GM11168 (cell line): ENCODE measurements around the gene PDSS2.

Source experiments
- in situ Hi-C: fragments of 300-500 bp; cut with MboI; formaldehyde crosslinking; loops from one replicate; pipeline ENCODE4 v1.12.0; 2022; ENCODE audit warnings: low sequenced_read_pairs; ENCODE audit not compliant: unreplicated experiment

PDSS2 gene

DNA sequence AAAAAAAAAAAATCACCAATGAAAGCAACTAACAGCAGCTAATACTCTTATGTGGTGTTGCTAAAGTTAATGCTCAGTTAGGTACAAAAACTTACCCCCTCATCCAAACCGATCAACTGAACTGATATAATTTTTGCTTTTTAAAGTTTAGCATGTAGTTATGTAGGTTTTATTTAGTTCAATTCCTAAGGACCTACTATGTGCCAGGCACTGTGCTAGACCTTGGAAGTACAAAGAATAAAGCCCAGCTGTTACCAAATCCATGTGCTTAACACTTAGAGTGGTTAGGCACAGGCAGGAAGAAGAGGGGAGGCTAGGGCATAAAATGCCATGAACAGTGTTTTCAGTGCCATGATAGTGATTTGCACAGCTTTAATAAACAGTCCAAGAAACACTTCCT, 85.1 kb downstream of the PDSS2 start:
- in situ Hi-C loops = no loop called here

DNA sequence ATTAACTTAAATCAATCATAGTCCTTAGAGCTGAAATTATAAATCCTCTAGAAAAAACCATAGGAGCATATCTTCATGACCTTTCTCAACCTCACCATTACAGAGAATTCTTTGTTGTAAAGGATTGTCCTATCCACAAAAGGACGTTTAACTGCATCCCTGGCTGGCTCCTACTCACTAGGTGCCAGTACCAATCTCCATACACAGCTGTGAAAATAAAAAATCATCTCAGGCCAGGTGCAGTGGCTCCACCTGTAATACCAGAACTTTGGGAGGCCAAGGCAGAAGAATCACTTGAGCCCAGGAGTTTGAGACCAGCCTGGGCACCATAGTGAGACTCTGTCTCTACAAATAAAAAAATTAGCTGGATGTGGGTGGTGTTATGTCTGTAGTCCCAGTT, 89.9 kb downstream of the PDSS2 start:
- in situ Hi-C loops = no loop called here

DNA sequence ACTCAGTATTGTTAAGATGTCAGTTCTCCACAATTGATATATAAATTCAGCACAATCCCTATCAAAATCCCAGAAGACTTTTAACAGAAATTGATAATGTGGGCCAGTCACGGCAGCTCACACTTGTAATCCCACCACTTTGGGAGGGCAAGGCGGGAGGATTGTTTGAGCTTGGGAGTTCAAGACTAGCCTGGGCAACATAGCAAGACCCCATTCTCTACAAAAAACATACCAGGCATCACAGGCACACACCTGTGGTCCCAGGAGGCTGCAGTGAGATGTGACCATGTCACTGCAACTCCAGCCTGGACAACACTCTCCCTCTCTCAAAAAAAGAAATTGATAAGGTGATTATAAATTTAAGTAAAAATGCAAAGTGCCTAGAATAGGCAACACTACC, 90.9 kb downstream of the PDSS2 start:
- in situ Hi-C loops = no loop called here

DNA sequence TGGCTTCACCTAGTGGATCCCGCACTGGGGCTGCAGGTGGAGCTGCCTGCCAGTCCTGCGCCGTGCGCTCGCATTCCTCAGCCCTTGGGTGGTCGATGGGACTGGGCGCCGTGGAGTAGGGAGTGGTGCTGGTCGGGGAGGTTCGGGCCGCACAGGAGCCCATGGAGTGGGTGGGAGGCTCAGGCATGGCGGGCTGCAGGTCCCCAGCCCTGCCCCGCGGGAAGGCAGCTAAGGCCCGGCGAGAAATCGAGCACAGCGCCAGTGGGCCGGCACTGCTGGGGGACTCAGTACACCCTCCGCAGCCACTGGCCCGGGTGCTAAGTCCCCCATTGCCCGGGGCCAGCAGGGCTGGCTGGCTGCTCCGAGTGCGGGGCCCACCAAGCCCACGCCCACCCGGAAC, 95.2 kb downstream of the PDSS2 start:
- in situ Hi-C loops = loop anchor here (5.0 kb wide), 1 partner anchor 547 kb away; no protein-coding TSS in a partner anchor

DNA sequence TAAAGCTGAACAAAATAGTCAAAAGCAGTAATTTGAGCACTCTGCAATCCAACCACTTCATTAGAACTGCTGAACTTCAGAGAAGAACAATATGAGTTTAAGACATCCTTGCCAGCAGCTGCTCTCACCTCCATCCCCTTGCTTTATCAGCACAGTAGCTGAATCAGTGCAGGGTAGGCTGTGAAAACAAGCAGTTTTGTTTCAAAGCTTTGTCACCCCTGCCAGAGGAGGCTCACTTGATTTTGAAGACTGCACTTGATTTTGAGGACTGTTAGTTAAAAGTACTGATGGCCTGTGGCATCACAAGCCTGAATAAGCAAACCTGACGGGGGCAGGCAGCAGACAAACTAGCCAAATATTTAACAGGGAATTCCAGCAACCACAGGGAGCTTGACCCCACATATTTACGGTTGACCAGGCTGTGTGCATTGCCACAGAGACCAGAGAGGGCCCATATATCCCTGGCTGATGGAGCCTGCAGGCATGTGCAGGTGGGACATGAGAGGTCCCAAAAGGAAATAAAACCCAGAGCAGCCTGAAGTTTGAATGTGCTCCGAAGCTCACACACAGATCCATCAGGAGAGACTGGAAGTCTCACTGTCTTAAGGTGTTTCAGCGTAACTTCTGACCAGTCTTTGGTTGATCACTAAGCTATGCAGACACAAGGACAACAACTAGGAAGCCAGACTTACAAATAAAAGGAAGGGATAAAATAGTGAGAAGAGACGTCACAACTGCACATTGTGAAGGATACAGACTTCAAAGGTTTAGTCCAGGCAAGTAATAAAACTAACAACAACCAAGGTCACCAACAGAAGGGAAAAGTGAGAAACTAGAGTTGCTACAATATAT, 97.4 kb downstream of the PDSS2 start:
- in situ Hi-C loops = loop anchor here (5.0 kb wide), 1 partner anchor 545 kb away; no protein-coding TSS in a partner anchor

DNA sequence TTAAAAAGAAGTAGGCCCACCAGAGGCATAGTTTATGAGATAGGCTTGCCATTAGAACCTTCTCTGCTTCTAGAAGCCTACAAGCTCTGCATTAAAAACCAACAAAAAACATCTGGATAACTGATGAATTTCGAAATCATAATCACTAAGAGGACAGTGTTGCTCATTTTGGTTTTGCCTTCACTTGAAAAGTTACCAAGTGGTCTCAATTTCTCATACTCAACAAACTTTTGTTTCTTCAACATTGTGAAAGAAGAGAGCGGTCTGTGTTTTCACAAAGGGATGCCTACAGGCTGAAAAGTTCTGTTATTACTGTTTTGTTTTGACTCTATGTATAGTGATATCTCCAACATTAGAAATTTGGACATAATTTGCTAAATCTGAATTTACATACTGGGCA, 98.9 kb downstream of the PDSS2 start:
- in situ Hi-C loops = loop anchor here (5.0 kb wide), 1 partner anchor 543 kb away; no protein-coding TSS in a partner anchor

DNA sequence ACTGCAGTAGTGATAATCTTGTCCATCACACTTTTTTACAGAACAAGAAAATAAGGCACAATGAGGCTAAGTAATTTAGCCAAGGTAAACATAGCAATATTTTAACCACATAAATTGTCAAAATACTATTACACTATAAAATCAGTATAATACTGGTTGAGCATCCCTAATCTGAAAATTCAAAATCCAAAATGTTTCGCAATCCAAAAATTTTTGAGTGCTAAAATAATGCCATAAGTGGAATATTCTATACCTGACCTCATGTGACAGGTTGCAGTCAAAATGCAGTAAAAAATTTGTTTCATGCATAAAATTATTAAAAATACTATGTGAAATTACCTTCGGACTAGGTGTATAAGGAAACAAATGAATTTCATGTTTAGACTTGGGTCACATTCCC, 101.5 kb downstream of the PDSS2 start:
- in situ Hi-C loops = no loop called here

DNA sequence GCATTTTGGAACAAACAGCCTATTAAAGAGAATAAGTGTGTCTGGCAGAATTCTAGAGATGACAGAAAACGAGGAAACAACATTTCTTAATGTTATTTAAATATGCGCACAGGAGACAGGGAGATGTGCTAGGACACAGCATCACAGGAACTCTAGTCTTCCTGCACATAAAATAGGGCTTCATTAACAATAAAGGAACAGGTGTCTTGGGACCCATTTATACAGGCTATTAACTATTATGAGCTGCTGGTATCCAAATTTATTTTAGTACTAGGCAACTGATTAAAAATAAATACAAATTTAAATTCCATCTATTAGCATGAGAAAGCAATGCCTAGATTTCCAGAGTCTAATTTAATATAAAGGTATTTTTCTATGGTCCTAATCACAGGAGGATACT, 102.3 kb downstream of the PDSS2 start:
- in situ Hi-C loops = no loop called here

DNA sequence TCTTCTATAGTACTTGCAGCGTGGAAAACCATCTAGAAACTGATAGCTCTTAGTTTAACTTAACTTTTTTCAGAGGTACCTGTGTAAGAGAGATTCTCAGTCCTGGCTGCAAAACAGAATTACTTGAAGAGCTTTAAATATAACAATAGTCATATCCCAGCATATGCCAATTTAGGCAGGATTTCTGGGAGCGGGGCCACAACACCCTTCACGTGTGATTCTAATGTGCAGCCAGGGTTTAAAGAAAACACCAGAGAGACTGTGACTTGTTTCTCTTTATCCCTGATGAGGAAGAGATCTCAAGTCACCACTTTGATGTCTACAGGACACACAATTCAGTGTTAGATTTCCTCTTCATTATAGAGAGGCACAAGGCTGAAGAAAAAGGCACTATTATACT, 103.7 kb downstream of the PDSS2 start:
- in situ Hi-C loops = no loop called here

DNA sequence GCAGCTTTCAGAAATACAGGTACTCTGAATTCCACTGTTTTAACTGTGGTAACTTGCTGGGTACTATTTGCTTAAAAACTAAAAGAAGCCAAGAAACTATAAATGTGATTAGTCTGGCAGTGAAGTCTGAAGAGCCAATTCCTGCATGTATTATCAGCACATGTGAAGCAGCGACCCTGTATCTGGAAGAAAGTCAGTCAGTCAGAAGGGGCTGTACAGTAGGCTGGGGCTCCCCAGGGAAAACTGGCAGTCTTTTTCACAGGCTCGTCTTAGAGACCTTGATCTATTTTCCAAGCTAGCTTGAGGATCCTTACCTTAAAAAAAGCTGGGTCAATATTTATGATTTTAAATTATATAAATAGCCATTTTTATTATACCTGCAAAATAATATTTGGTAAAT, 104.9 kb downstream of the PDSS2 start:
- in situ Hi-C loops = no loop called here

DNA sequence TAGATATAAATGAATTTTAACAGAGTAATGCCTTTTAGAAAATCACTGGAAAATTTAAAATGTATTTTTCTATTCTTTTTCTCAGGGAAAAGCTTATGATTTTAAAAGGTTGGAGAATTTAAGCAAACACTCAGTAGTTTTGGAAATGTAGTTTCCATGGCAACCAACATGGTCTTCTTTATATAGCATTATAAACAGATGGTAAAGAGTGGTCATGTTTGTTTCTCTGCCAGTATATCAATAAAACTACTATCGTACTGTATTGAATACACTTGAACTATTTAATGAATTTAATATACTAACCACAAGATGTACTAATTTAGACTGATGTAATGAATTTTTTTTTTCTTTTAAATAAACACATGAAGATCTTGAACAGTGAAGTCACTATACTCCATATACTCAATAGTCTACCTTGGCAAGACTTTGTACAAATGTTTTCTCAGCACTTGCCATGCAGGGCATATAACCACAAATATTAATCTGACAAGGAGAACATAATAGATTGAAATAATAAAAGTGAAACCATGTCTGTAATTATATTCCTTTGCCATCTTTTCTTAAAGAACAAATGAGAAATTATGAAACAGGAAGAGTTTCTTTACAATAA, 105.5 kb downstream of the PDSS2 start:
- in situ Hi-C loops = no loop called here

DNA sequence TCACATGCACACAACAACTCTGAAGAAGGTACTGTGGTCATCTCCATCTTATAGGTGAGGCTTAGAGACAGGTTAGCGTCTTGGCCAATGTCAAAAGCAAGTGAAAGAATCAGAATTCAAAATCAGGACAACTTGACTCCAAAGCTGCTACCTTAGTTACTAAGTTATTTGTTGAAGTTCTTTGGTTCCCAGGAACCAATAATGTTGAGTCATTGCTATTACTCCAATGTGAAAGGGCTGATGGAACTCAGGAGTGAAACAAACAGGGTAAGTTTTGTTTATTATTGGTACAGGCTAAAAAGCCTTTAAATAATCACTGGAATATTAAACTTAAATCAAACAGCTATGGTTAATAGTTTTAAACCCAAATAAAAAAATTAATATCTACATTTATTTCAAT, 111.1 kb downstream of the PDSS2 start:
- in situ Hi-C loops = no loop called here

DNA sequence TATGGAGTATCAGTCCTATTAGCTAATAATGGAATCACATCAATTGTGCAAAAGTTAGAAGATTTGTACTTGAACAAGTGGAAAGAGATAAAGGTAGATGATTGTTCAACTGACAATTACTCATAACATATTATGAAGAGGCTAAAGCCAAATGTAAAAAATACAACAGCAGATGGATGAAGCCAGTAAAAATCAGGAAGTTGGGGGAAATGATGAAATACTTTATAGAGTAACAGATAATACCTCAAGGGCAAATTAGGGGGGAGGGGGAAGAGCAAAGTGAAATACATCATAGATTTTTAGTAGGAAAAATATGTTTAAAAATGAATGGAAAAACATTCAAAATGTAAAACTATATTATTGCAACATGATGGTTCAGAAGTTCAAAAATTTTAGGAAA, 114.0 kb downstream of the PDSS2 start:
- in situ Hi-C loops = no loop called here

DNA sequence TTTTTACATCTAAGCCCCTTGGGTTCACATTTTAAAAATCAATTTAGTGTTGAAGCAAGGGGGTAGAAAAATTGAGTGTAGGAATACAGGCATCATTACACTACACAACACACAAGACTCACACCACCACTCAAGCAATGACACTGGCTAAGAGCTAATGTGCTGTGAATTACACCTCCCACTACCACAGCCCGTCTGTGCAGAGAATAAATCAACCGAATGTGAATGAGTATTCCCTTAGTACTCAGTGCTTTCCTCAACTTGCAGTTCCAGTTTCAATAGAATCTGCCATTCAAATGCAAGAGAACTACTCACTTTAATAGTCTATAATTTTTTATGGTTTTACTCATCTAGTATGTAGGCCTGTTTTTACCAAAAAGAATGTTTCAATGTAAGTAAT, 114.4 kb downstream of the PDSS2 start:
- in situ Hi-C loops = no loop called here

DNA sequence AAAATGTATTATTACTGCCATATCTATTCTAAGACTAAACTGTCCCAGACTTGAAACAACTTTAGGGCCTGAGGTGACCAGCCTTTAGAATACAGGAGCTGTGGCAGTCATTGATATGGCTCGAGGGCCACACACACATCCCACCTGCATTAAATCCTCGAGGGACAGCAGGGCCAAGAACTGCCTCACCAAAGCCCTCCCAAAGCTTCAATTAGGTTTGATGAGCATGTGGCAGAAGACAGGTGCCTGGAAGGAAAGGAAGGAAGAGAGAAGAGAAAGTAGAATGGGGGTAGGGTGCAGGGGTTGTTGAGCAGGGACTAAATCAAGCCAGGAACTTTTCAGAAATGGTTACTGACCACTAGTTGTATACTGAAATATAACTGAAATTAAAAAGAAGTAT, 115.0 kb downstream of the PDSS2 start:
- in situ Hi-C loops = no loop called here

DNA sequence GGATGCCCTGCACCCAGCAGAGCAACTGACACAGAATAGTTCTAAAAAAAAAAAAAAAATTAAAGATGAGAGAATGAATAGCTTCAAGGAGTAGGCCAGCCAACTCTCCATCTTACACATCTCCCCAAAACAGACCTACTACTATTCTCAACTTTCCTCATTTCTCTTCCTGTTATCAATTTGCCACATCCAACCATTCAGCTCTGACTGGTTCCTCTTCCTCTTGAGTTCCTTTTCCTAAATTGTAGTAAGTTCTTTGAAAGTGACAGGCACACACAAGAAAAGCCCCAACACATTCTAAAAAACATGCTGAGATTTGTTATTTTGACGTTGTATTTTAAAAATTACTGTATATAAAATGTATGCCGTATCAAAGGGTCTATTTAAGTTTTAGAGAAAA, 117.2 kb downstream of the PDSS2 start:
- in situ Hi-C loops = no loop called here

DNA sequence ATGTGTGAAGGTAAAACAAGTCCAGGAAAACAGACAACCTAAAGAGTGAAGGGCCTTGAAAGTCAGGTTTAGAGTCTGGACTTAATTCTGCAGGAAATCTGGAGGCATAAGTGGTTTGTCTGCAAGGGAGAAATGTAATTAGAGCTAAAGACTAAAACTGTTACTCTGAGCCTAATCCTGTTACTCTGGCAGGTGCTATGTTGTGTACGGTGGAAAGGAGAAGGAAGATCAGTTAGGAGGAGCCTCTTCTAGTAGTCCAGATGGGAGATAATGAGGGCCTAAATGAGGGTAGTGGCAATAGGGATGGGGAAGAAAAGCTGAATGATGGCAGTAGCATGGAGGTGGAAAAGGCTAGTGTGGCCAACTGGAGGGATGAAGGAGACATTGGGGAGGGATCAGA, 118.5 kb downstream of the PDSS2 start:
- in situ Hi-C loops = no loop called here

DNA sequence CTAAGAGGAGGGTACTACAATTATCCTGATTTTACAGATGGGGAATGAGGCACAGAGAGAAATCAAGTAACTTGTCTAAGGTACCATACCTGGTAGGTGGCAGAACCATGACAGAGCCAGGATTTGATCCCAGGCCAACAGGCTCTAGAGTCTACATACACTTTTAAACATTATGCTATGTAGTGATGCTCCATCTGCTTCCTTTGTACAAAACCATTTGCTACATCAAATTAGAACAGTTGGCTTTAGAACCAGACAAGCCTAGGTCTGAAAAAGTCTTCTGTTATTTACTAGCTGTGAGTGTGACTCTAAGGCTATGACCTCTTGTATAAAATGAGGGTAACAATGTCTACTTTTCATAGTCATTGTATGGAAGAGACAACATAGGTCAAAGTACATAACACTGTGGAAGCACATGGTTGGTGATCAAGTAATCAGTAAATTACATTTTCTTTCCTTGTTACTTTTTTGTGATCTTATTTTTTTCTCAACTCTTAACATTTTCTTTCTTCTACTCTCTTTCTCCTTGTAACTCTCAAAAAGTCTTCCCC, 122.1 kb downstream of the PDSS2 start:
- in situ Hi-C loops = no loop called here

DNA sequence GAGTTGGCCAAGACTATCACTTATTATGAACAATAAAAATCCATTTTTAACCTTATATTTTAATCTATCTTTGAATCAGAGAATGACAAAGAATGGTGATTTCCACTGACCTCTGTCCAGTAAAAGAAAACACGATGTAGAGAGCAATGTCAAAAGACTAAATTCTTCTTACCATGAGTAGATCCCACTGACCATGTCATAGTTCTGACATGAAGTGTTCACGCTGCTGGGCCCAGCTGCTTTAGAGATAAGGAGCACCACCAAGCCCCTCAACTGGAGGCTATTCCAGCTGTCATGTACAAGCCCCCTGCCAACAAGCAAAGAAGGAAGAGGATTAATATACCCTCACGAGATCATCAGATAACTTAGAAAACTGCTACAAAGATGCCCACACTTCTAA, 125.3 kb downstream of the PDSS2 start:
- in situ Hi-C loops = no loop called here

DNA sequence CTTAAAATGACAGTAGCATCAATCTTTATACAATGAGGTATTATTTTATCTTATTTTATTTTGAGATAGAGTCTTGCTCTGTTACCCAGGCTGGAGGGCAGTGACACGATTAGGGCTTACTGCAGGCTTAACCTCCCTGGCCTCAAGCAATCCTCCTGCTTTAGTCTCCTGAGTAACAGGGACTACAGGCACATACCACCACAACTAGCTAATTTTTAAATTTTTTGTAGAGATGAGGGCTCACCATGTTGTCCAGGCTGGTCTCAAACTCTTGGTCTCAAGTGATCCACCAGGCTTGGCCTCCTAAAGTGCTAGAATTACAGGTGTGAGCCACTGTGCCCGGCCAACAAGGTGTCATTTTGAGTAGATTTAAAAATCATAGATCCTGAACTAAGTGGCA, 125.9 kb downstream of the PDSS2 start:
- in situ Hi-C loops = no loop called here
